Posterior vena cava (tissue), 2 donors: ENCODE measurements around the gene OR10H1. TPM values are rescaled to one million over a fixed set of nuclear protein-coding genes. Genes with fewer than 3 reads are reported as not detected.
"Not testable (repeated sequence)": the region's sequence is repeated elsewhere in the genome, so short reads cannot be mapped to it uniquely, and the experiment has no call there.

Experiments
- DNase-seq: peaks from one replicate; pipeline ENCODE4 v3.0.0-alpha.2; 2020; ENCODE audit warnings: low spot score
- intact Hi-C, 2 donors: fragments of 100-400 bp; cut with DNase I; formaldehyde crosslinking; loops; one replicate each; pipeline versions ENCODE4 v1.14.1 to v1.14.2; 2022 to 2023
- total RNA-seq, 2 donors: library from RNA; stranded (reverse); fragmentation: NEBNext Ultra II Directional; extraction: Animal tissue kit (Norgen Biotek cat#: 25700); gene quantifications; one replicate each; pipeline ENCODE4 v1.2.1, GENCODE V29; 2021
- donor health status: DM: yes; HTN: yes; CAD: no.
- donor health status: DM: yes; HTN: yes; CAD: no.

OR10H1 gene
- total RNA-seq, 2 donors from 2014 or later = 0.05 to 0.09 TPM

DNA sequence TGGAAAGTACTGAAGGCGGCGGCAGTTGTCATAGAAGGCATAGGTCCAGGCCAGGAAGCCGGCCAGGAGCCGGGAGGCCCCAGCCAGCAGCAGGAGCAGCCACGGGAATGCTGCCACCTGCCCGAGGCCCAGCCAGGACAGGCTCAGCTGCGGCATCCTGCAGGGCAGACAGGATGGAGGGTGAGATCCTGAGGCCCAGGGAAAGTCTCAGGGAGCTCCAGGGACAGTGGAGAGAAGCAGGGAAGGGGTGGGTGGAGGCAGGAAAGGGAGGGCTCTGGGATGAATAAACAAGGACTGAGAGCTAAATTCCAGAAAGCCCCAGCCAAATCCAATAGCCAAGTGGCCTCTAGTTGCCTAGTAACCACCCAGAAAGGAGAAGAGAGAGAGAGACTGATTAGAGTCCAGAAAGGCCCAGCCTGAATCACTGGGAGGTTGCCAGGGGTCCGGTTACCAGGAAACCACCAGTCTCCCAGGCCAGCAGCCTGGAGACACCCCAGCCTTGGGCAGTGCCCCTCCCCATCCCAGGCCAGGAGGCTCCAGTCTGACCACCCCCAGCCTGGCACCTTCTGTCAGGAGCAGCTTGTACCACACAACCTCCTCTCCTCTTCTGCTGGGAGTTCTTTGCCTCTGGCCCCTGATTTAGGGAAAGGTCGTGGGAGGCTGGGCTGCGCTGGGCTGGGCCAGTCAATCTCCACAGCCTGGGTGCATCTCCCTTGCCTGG, 35.5 kb downstream of the OR10H1 start:
- peak; percentile 88 for DNase-seq
- intact Hi-C loops = no loop called here

DNA sequence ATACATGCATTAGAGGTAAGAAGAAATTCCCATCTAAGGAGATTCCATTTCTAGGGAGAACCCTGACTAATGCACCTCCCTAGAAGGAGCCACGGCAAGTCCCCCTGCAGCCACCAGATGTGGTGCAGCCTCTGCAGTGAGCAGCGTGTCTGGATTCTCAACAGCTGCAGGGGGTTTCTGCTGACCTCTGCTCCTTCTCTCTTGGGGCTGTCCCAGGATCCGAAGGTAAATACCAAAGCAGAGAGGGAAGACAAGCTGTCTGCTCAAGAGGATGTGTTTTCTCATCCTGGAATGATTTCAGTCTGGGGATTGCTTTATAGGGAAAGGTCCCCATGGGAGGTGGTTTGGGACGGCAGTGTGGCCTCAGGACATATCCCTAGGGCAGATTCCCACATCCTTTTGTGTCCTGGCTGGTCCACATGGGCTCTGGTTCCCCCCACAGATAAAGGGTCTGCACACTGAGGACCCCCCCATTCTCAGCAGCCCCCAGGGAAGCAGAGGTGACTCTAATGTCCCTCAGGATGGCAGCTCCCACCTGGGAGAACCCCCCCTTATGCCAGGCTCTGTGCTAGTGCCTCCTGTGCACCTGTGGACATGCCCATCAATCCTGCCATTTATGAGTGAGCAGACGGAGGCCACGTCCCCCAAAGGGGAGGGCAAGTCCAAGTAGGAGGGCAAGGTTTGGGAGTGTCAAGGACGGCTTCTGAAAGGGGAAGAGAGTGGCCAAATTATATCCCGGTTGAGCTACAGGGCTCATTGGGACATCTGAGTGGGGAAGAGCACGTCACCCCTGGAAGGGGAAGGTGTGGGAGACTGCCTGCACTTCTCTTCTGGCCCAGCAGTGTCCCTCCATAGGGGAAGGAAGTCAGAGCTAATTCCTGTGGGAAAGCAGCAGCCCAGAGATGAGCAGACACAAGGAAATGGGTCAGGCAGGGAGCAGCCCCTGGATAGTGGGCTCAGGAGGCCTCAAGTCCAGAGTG, 38.2 kb downstream of the OR10H1 start:
- DNase-seq = no peak
- intact Hi-C loops = no loop called here

DNA sequence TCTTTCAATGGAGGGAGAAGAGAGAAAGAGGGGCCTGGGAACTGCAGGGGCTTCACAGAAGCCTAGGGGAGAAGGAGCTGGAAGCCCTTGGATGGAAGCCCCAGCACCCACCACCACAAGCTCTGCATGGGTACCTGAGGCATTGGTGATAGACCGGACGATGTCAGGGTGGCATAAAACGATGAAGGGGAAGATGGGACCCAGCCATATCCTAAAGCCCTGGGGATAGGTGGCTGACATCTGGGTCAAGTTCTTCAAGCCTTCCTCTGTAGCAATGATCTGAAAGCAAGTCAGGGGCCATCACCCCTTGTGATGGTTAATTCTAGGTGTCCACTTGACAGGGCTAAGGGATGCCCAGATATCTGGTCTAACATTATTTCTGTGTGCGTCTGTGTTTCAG, 39.2 kb downstream of the OR10H1 start:
- intact Hi-C loops = no loop called here
- no peak for DNase-seq

DNA sequence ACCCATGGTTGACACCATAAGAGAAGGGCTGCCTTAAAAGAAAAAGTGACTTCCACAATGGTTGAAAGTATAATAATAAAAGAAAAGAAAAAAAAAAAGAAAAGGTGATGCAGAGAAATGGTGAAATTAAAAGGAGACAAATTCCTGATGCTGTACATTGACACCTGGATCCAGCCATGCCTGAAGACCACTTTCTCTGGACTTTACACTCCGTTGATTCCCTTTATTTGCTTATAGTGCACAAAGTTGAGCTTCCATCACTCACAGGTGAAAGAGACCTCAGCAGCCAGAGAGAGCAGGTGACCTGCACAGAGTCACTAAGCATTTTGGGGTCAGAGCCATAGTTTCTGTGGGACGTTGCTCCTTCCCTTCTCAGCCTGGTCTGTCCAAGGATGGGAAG, 40.2 kb downstream of the OR10H1 start:
- DNase-seq = no peak
- intact Hi-C loops = no loop called here

DNA sequence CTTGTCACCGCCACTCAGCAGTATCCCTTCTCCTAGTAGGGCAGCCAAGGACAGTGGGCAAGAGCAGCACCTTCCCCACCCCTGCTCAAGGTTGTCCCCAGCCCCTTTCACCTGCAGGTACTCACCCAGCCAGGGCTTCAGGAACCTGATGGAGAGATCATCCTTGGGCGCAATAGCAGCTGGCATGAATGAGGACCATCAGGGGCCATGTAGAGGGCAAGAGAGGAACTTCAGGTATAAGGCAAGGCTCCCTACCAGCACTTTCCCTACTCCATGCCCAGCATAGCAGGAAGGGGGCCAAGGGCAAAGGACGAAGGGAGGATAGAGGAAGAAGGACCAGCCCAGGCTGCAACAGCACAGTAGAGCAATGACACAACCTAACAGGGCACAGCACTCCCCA, 41.3 kb downstream of the OR10H1 start:
- DNase-seq, intact Hi-C loops: not testable (repeated sequence)

DNA sequence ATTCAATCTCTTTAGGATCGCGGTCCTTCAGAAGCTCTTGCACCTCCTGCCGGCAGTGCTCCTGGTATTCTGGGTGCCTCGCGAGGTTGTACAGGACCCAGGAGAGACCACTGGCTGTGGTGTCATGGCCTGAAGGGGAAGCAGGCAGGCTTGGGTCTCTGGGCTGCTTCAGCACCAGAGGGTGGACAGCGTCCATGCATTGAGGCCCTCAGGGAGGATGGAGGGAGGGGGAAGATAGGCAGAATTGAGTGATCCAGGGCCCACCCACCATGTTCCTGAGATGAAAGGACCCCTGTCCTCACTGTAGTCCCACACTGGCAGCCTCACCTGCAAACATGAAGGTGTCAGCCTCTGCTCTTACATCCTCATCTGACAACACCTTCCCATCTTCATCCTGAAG, 45.9 kb downstream of the OR10H1 start:
- intact Hi-C loops = no loop called here
- no peak for DNase-seq

DNA sequence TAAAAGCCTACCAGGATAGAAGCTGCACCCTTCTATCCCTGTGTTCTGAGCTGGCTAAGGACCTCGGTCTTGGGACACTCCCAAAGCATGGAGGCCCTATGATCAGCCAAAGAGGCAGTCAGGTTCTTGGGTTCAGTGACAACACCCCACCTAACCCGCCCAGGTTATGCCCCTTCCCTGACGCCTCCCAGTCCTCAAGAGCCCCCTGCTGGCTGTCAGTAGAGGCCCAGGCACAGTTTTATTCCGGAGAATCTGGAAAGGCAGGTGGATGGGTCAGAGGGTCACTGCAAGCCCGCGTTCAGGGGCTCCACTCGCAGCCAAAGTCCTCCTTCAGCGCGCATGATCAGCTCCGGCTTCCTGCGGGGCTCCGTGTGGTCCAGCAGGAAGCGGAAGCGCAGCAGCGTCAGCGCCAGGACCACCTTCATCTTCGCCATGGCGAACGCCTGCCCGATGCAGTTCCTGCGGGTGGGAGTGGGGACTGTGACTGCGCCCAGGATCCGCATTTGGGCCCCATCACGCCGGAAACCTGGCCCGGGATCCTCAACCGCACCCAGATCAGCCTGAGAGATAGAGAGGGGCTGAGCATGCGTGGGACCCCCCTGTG, 55.4 kb downstream of the OR10H1 start:
- intact Hi-C loops = loop anchor here in 1 of 2 donors (5.0 kb wide), 1 partner anchor 1248 kb away; no protein-coding TSS in a partner anchor
- no peak for DNase-seq

DNA sequence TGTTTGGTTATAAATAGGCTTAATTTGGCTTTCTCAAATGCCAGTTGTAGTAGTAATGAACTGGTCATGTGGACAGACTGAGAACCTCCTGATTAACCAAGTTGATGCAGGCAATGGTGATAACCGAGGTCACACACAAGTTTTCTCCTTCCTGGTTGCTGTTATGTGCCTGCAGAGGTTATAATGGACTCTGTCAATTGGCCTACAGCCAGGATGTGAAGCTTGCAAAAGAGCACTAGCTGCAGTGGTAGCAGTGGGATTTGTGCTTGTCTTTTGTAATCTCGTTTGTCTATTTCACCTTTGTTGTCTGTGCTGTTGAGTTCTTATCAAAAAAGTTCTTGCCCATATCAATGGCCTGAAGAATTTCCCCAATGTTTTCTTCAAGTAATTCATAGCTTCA, 57.1 kb downstream of the OR10H1 start:
- intact Hi-C loops = loop anchor here in 1 of 2 donors (5.0 kb wide), 1 partner anchor 1246 kb away; no protein-coding TSS in a partner anchor
- DNase-seq = no peak

Other genes with a start within 250 kb of the OR10H1 start
- gene CYP4F8, start 200.4 kb downstream of the OR10H1 start, total RNA-seq = not detected
- under 1 TPM; 0.29 to 0.79 TPM for gene CYP4F3, start 174.8 kb downstream of the OR10H1 start, total RNA-seq
- 1 to 10 TPM; 2.6 to 7.6 TPM for gene CYP4F12, start 142.6 kb downstream of the OR10H1 start, total RNA-seq
- gene OR10H2, start 87.6 kb downstream of the OR10H1 start, total RNA-seq = not detected
- gene OR10H3, start 77.7 kb downstream of the OR10H1 start, total RNA-seq = not detected
- gene OR10H5, start 28.0 kb downstream of the OR10H1 start, total RNA-seq = not detected
- not detected for gene CYP4F2, start 82.4 kb upstream of the OR10H1 start, total RNA-seq
- under 1 TPM in 1 of 2 donors, not detected in 1; 0.14 TPM for gene CYP4F11, start 118.9 kb upstream of the OR10H1 start, total RNA-seq
- not detected for gene OR10H4, start 133.3 kb upstream of the OR10H1 start, total RNA-seq